Measurements from ENCODE around the gene MYBPC3. TPM values are rescaled to one million over a fixed set of nuclear protein-coding genes. Genes with fewer than 3 reads are reported as not detected.

MYBPC3 gene
- total RNA-seq, 1 donor from 2014 or later: not detected

DNA sequence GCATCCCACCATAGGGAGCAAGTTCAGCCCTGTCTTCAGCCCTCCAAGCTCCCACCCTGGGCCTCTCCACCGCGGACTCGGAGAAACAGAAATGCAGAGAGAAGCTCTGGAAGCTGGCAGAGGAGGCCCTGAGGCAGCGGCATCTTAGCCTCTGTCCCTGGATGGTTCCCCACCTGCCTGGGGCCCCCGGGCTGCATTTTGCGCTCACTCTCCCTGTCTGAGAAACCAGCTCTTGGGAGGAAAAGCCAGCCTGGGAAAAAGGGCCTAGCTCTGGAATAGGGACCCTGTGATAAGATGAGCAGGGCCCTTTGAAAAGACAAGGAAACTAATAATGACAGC lies 37.9 kb upstream of the MYBPC3 start:
- Mint-ChIP-seq H3K4me1 (ENCODE audit: low read depth, unreplicated experiment) (peaks cover 4% of the 10 kb centered on the region), H3K27ac (ENCODE audit: unreplicated experiment) (no peak overlapping the region), H3K36me3 (ENCODE audit: unreplicated experiment) (no peaks in the 10 kb centered on the region), H3K9me3 (ENCODE audit: unreplicated experiment) (peaks cover 2% of the 10 kb centered on the region), H3K4me3 (ENCODE audit: unreplicated experiment) (no peak overlapping the region), H3K27me3 (ENCODE audit: unreplicated experiment) (peaks cover 3% of the 10 kb centered on the region)
- TF ChIP-seq, protein P1, sequence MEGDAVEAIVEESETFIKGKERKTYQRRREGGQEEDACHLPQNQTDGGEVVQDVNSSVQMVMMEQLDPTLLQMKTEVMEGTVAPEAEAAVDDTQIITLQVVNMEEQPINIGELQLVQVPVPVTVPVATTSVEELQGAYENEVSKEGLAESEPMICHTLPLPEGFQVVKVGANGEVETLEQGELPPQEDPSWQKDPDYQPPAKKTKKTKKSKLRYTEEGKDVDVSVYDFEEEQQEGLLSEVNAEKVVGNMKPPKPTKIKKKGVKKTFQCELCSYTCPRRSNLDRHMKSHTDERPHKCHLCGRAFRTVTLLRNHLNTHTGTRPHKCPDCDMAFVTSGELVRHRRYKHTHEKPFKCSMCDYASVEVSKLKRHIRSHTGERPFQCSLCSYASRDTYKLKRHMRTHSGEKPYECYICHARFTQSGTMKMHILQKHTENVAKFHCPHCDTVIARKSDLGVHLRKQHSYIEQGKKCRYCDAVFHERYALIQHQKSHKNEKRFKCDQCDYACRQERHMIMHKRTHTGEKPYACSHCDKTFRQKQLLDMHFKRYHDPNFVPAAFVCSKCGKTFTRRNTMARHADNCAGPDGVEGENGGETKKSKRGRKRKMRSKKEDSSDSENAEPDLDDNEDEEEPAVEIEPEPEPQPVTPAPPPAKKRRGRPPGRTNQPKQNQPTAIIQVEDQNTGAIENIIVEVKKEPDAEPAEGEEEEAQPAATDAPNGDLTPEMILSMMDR (IDR thresholded peaks at IDR 0.05; ENCODE audit: partially characterized antibody, unreplicated experiment): no peak
- DNase-seq: no peak

DNA sequence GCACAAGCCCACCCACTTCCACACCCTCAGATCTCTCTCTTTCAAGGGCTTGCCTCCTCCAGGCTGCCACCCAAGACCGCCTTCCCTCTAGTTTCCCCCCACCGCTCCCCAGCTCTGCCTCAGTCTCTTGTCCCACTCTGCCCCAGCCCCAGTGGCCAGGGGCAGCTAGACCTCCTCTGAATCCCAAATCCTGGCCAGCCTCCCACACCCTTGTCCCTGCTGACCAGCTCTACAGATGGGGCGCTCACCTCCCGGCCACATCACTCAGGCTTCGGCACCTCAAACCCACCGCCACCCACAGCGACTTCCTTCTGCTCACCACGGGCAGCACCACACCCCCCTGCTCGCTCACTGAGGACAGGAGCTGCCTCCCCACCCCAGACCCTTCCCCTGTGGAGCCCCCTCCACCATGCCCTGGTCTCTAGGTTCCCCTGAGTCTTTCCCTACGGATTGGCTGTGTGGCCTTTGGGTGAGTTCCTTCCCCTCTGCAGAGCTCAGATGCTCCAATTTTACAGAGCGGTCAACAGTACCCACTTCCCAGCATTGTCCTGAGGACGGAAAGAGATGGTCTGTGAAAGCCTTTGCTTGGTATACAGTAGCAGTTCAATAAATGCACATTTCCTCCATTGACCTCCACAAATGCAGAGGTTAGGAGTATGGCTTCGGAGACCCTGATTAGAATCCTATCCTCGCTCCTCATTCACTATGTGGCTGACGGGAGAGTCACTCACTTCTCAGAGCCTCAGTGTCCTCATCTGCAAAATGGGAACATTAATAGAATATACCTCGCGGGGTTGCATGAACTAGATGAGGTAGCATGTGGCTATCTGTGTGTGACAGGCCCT lies 37.3 kb upstream of the MYBPC3 start:
- no peaks in the 10 kb centered on the region for H3K36me3 Mint-ChIP-seq (ENCODE audit: unreplicated experiment)
- no peak overlapping the region for H3K4me3 Mint-ChIP-seq (ENCODE audit: unreplicated experiment)
- peaks cover 3% of the 10 kb centered on the region for H3K27me3 Mint-ChIP-seq (ENCODE audit: unreplicated experiment)
- peaks cover 4% of the 10 kb centered on the region for H3K4me1 Mint-ChIP-seq (ENCODE audit: low read depth, unreplicated experiment)
- TF ChIP-seq, protein P1 (IDR thresholded peaks at IDR 0.05; ENCODE audit: partially characterized antibody, unreplicated experiment): no peak
- peaks cover 2% of the 10 kb centered on the region for H3K9me3 Mint-ChIP-seq (ENCODE audit: unreplicated experiment)
- no peak for DNase-seq
- no peak overlapping the region for H3K27ac Mint-ChIP-seq (ENCODE audit: unreplicated experiment)

DNA sequence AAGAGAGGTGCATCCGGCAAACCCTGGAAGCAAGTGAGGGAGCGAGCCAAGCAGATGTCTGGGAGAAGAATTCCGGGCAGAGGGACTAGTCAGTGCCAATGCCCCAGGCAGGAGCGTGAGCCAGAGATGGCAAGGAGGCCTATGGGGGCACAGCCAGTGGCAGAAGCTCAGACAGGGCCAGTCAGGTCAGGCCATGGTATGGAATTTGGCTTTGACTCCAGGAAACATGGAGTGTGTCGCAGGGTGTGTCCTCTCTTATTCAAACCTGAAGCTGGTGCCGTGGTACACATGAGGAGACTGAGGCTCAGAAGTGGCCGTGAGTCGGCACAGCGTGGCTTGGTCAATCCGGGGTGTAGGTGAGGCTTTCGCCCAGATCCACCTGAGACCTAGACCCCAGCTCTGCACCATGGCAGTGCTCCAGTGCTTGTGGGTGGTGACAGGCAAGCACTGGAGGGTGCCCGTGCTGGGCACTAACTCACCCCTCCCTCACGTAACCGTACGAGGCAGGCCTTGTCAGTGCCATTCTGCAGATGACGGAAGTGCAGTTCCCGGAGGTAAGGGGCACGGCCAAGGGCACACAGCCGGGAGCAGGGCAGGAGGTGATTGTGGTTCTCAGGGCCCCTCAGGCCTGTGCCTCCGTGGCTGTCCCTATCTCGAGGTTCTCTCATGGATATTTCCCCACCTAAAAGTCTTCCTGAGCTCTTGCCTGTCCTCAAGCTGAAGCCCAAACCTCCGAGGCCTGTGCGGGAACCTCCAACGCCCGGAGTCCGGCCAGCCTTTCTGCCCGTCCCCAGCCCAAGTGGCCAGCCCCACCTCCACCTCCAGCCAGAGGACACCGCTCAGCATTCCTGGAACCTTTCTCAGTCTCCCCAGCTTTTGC lies 36.4 kb upstream of the MYBPC3 start:
- no peak overlapping the region for H3K4me3 Mint-ChIP-seq (ENCODE audit: unreplicated experiment)
- DNase-seq: no peak
- TF ChIP-seq, protein P1 (IDR thresholded peaks at IDR 0.05; ENCODE audit: partially characterized antibody, unreplicated experiment): no peak
- H3K9me3 Mint-ChIP-seq (ENCODE audit: unreplicated experiment): peaks cover 2% of the 10 kb centered on the region
- H3K27me3 Mint-ChIP-seq (ENCODE audit: unreplicated experiment): peaks cover 2% of the 10 kb centered on the region
- peaks cover 4% of the 10 kb centered on the region for H3K4me1 Mint-ChIP-seq (ENCODE audit: low read depth, unreplicated experiment)
- no peaks in the 10 kb centered on the region for H3K36me3 Mint-ChIP-seq (ENCODE audit: unreplicated experiment)
- H3K27ac Mint-ChIP-seq (ENCODE audit: unreplicated experiment): no peak overlapping the region

DNA sequence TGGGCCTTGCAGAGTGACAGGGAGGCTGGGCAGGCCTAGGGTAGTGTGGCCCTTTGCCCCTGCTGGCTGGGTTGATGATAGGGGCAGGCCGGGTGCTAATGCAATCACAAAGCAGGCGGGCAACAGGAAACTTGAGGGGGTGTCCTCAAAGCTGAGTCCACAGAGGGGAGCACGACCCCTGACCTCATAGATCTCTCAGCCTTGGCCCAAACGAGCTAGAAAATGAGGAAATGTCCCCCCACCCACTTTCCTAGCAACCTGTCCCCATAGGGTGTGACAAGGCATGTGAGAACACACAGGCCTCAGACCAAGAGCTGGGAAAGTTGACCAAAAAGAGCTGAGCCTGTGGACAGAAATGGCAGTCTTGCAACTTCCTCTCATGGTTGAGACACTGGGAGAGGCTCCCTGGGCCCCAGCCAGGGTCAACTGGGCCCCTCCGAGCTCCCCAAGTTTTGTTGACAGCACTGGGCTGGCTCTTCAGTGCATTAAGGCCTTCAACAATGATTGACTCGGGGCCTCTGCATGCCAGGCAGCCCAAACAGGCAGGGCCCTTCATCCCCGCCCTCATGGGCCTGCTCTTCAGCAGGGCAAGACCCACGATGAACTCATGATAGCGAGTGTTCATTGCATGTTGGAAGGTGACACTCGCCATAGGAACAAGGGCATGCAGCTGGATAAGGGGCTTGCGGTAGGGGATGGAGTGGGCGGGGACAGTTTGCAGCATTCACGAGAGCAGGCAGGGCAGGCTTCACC lies 35.6 kb upstream of the MYBPC3 start:
- Mint-ChIP-seq H3K27ac (ENCODE audit: unreplicated experiment) (no peak overlapping the region), H3K4me3 (ENCODE audit: unreplicated experiment) (no peak overlapping the region), H3K36me3 (ENCODE audit: unreplicated experiment) (no peaks in the 10 kb centered on the region), H3K27me3 (ENCODE audit: unreplicated experiment) (peaks cover 2% of the 10 kb centered on the region), H3K4me1 (ENCODE audit: low read depth, unreplicated experiment) (peaks cover 4% of the 10 kb centered on the region), H3K9me3 (ENCODE audit: unreplicated experiment) (peaks cover 2% of the 10 kb centered on the region)
- TF ChIP-seq, protein P1 (IDR thresholded peaks at IDR 0.05; ENCODE audit: partially characterized antibody, unreplicated experiment): no peak
- no peak for DNase-seq

All from glutamatergic neuron (in vitro differentiated cells).